ENCODE data around the gene LRP1B.

DNA sequence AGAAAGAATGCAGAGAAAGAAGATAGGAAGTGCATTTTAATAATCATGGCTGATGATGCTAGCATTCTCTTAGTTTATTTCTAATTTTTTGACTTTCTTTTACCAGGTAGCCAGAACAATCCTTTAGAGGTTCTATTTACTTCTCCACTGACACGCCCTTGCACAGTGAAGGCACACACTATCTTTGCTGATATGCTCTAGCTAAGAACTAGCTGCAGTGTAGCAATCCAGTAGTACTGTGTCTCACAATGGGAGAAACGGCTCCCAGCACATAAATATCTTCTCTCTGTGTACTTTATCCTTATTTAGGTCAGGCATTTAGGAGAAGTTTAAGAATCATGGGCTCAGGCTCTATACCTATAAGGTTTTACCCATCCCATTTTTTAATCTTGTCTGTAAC is 1005.4 kb downstream of the LRP1B start:
- TF ChIP-seq POLR2AphosphoS5 (IDR thresholded peaks at IDR 0.05) (no peak), POLR2A (IDR thresholded peaks at IDR 0.05) (no peak)
- TF ChIP-seq, protein P1, sequence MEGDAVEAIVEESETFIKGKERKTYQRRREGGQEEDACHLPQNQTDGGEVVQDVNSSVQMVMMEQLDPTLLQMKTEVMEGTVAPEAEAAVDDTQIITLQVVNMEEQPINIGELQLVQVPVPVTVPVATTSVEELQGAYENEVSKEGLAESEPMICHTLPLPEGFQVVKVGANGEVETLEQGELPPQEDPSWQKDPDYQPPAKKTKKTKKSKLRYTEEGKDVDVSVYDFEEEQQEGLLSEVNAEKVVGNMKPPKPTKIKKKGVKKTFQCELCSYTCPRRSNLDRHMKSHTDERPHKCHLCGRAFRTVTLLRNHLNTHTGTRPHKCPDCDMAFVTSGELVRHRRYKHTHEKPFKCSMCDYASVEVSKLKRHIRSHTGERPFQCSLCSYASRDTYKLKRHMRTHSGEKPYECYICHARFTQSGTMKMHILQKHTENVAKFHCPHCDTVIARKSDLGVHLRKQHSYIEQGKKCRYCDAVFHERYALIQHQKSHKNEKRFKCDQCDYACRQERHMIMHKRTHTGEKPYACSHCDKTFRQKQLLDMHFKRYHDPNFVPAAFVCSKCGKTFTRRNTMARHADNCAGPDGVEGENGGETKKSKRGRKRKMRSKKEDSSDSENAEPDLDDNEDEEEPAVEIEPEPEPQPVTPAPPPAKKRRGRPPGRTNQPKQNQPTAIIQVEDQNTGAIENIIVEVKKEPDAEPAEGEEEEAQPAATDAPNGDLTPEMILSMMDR (IDR thresholded peaks at IDR 0.05) = no peak
